Activated CD4-positive, CD25-positive, alpha-beta regulatory T cell (primary cell): ENCODE data around the gene TYRO3.
"Not testable (repeated sequence)": the region's sequence is repeated elsewhere in the genome, so short reads cannot be mapped to it uniquely, and the experiment has no call there.

Experiments
- DNase-seq, 4 experiments: peaks; one replicate each; lab custom pipeline; 2025; lab: John Stamatoyannopoulos, UW

The TYRO3 gene

GRCh38 chr15:41573396-41573795, 14.4 kb downstream of the TYRO3 start:
- DNase-seq = no peak

GRCh38 chr15:41574158-41574557, 15.1 kb downstream of the TYRO3 start:
- no peak for DNase-seq

- DNase-seq = no peak
Observed at GRCh38 chr15:41575282-41575681, 16.3 kb downstream of the TYRO3 start.

GRCh38 chr15:41577863-41578735, 19.1 kb downstream of the TYRO3 start:
- DNase-seq = no peak

GRCh38 chr15:41578736-41579383, 19.8 kb downstream of the TYRO3 start:
- no peak for DNase-seq

- DNase-seq = no peak
Observed at GRCh38 chr15:41581110-41581509, 22.1 kb downstream of the TYRO3 start.

GRCh38 chr15:41583795-41584194, 24.8 kb downstream of the TYRO3 start:
- no peak for DNase-seq

GRCh38 chr15:41584636-41585126, 25.7 kb downstream of the TYRO3 start:
- no peak for DNase-seq

- peak in 1 of 4 experiments; percentile 6 for DNase-seq
Observed at GRCh38 chr15:41585127-41586047, 26.4 kb downstream of the TYRO3 start.

GRCh38 chr15:41586531-41587282, 27.7 kb downstream of the TYRO3 start:
- not testable (repeated sequence) for DNase-seq

- not testable (repeated sequence) for DNase-seq
Observed at GRCh38 chr15:41589018-41589417, 30.0 kb downstream of the TYRO3 start.

- DNase-seq = not testable (repeated sequence)
Observed at GRCh38 chr15:41589571-41589970, 30.6 kb downstream of the TYRO3 start.

GRCh38 chr15:41591217-41591616, 32.2 kb downstream of the TYRO3 start:
- DNase-seq = not testable (repeated sequence)

- DNase-seq = not testable (repeated sequence)
Observed at GRCh38 chr15:41592718-41593117, 33.7 kb downstream of the TYRO3 start.

GRCh38 chr15:41594801-41595746, 36.1 kb downstream of the TYRO3 start:
- no peak for DNase-seq

GRCh38 chr15:41596972-41597371, 38.0 kb downstream of the TYRO3 start:
- DNase-seq = no peak

GRCh38 chr15:41597787-41598186, 38.8 kb downstream of the TYRO3 start:
- no peak for DNase-seq

- DNase-seq = no peak
Observed at GRCh38 chr15:41599061-41599460, 40.0 kb downstream of the TYRO3 start.

- DNase-seq = no peak
Observed at GRCh38 chr15:41603411-41603935, 44.5 kb downstream of the TYRO3 start.
